ENCODE results near the gene FOXO6. TPM values are rescaled to one million over a fixed set of nuclear protein-coding genes. Genes with fewer than 3 reads are reported as not detected.

Gene FOXO6
- total RNA-seq, 1 donor from 2014 or later = 1.4 TPM

- no peak for DNase-seq (ENCODE audit: low read depth, low spot score)
- TF ChIP-seq, protein P1, sequence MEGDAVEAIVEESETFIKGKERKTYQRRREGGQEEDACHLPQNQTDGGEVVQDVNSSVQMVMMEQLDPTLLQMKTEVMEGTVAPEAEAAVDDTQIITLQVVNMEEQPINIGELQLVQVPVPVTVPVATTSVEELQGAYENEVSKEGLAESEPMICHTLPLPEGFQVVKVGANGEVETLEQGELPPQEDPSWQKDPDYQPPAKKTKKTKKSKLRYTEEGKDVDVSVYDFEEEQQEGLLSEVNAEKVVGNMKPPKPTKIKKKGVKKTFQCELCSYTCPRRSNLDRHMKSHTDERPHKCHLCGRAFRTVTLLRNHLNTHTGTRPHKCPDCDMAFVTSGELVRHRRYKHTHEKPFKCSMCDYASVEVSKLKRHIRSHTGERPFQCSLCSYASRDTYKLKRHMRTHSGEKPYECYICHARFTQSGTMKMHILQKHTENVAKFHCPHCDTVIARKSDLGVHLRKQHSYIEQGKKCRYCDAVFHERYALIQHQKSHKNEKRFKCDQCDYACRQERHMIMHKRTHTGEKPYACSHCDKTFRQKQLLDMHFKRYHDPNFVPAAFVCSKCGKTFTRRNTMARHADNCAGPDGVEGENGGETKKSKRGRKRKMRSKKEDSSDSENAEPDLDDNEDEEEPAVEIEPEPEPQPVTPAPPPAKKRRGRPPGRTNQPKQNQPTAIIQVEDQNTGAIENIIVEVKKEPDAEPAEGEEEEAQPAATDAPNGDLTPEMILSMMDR (conservative IDR thresholded peaks at IDR 0.05) = no peak
- Mint-ChIP-seq H3K27ac (ENCODE audit: unreplicated experiment) (no peak overlapping the region), H3K4me3 (no peak overlapping the region), H3K27me3 (ENCODE audit: low read depth) (peaks cover 56% of the 10 kb centered on the region), H3K9me3 (no peaks in the 10 kb centered on the region), H3K4me1 (peaks cover 25% of the 10 kb centered on the region), H3K36me3 (ENCODE audit: low read depth) (no peaks in the 10 kb centered on the region)
Measured at GRCh38 chr1:41368366-41368765, 7.1 kb downstream of the FOXO6 start.

DNA sequence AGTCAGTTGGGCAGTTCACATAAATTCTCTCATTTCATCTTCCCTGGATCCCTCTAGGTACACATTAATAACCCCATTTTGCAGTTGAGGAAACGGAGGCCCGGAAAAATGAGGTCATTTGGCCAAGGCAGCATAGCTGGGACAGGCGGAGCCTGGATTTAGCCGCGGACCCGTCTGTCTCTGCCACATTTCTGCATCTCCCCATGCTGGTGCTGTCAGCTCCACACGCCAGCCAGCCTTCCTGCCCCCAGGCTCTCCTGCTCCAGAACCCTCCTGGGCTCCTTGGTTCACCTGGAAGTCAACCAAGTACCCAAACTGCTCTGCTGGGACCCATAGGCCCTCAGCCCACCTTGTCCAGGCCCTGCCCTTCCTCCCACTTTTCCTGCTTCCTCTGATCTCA is 7.6 kb downstream of the FOXO6 start:
- DNase-seq (ENCODE audit: low read depth, low spot score) = no peak
- H3K36me3 Mint-ChIP-seq (ENCODE audit: low read depth) = no peaks in the 10 kb centered on the region
- TF ChIP-seq, protein P1 (conservative IDR thresholded peaks at IDR 0.05) = no peak
- no peaks in the 10 kb centered on the region for H3K9me3 Mint-ChIP-seq
- H3K27me3 Mint-ChIP-seq (ENCODE audit: low read depth) = peaks cover 52% of the 10 kb centered on the region
- H3K27ac Mint-ChIP-seq (ENCODE audit: unreplicated experiment) = no peak overlapping the region
- H3K4me3 Mint-ChIP-seq = no peak overlapping the region
- H3K4me1 Mint-ChIP-seq = peaks cover 25% of the 10 kb centered on the region

DNA sequence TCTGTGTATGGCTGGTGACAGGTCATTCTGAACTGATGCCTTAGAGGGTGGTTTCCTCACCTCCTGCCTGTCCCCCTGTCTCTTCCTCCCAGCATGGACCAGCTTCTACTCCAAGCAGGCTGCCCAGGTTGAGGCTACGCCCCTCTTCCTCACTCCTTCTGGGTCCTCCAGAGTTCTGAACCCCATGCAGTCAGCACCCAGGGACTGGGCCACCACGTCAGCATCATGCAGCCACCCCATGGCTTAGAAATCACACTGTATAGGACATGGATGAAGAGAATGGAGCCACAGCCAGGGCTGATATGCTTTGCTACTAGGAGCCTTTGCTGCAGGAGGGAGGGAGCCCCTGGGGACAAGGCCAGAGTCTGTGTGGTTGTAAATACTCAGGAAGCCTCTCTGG is 8.3 kb downstream of the FOXO6 start:
- TF ChIP-seq, protein P1 (conservative IDR thresholded peaks at IDR 0.05) = no peak
- no peaks in the 10 kb centered on the region for H3K9me3 Mint-ChIP-seq
- H3K36me3 Mint-ChIP-seq (ENCODE audit: low read depth) = no peaks in the 10 kb centered on the region
- H3K4me3 Mint-ChIP-seq = no peak overlapping the region
- peak overlapping the region; percentile 76 for H3K27ac Mint-ChIP-seq (ENCODE audit: unreplicated experiment)
- no peak for DNase-seq (ENCODE audit: low read depth, low spot score)
- H3K4me1 Mint-ChIP-seq = peaks cover 25% of the 10 kb centered on the region
- H3K27me3 Mint-ChIP-seq (ENCODE audit: low read depth) = peaks cover 46% of the 10 kb centered on the region

- H3K4me1 Mint-ChIP-seq = peaks cover 25% of the 10 kb centered on the region
- H3K9me3 Mint-ChIP-seq = no peaks in the 10 kb centered on the region
- no peaks in the 10 kb centered on the region for H3K36me3 Mint-ChIP-seq (ENCODE audit: low read depth)
- no peak overlapping the region for H3K27ac Mint-ChIP-seq (ENCODE audit: unreplicated experiment)
- peaks cover 39% of the 10 kb centered on the region for H3K27me3 Mint-ChIP-seq (ENCODE audit: low read depth)
- H3K4me3 Mint-ChIP-seq = peak overlapping the region; percentile 34
- TF ChIP-seq, protein P1 (conservative IDR thresholded peaks at IDR 0.05) = no peak
- no peak for DNase-seq (ENCODE audit: low read depth, low spot score)
Measured at GRCh38 chr1:41370225-41370624, 9.0 kb downstream of the FOXO6 start.

GRCh38 chr1:41370756-41371420 is 9.7 kb downstream of the FOXO6 start:
- no peaks in the 10 kb centered on the region for H3K36me3 Mint-ChIP-seq (ENCODE audit: low read depth)
- DNase-seq (ENCODE audit: low read depth, low spot score) = no peak

More at GRCh38 chr1:41370756-41371420, 9.7 kb downstream of the FOXO6 start:
- H3K27ac Mint-ChIP-seq (ENCODE audit: unreplicated experiment) = peak overlapping the region; percentile 46
- no peaks in the 10 kb centered on the region for H3K9me3 Mint-ChIP-seq
- TF ChIP-seq, protein P1 (conservative IDR thresholded peaks at IDR 0.05) = no peak
- no peak overlapping the region for H3K4me3 Mint-ChIP-seq
- H3K4me1 Mint-ChIP-seq = peaks cover 25% of the 10 kb centered on the region
- H3K27me3 Mint-ChIP-seq (ENCODE audit: low read depth) = peaks cover 36% of the 10 kb centered on the region
